Activated naive CD8-positive, alpha-beta T cell (primary cell): ENCODE measurements around the gene ALX3.

Source experiments
- H3K27ac Mint-ChIP-seq: one replicate; pipeline ENCODE4 v1.8.0; 2021; ENCODE audit warnings: mixed read lengths
- H3K27me3 Mint-ChIP-seq: one replicate; pipeline ENCODE4 v1.8.0; 2021; ENCODE audit warnings: mixed read lengths
- H3K36me3 Mint-ChIP-seq: one replicate; pipeline ENCODE4 v1.8.0; 2021; ENCODE audit warnings: mixed read lengths
- H3K4me1 Mint-ChIP-seq: one replicate; pipeline ENCODE4 v1.8.0; 2021; ENCODE audit warnings: low read depth, mixed read lengths
- H3K4me3 Mint-ChIP-seq: one replicate; pipeline ENCODE4 v1.8.0; 2021; ENCODE audit warnings: mild to moderate bottlenecking, mixed read lengths
- H3K9me3 Mint-ChIP-seq: one replicate; pipeline ENCODE4 v1.8.0; 2021; ENCODE audit warnings: low read depth, mixed read lengths

The ALX3 gene

DNA sequence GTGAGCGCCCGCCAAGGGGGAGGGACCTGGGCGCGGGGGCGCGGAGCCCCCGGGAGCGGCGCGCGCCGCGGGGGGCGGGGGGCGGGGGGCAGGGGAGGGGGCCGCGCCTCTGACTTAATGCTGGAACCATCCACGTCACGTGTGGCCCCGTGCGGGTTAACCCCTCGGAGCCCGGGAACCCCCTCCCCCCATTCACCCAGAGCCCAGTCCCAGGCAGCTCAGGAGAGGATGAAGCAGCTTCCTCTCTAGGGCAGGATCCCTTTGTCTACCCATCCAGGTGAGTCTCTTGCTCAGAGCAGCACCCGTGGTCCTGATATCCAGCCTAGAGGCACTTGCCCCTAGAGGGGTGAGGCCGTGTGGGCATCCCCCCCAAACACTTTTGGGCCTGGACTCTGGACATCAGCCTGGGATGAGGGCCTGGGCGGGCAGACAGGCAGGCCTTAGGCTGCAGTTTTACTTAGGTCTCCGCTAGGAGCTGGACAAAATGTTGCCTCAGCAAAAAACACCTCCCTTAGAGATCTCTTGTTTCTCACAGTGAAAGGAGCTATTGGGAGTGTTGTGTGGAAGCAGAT, at the start of gene ALX3:
Gene ALX3 (minus strand): TSS at position 2 of the 572 bp plus-strand sequence. CDS start 60 bp downstream, outside the sequence.
- no peaks in the 10 kb centered on the region for H3K36me3 Mint-ChIP-seq
- no peak within 1 kb of the TSS for H3K27ac Mint-ChIP-seq
- H3K27me3 Mint-ChIP-seq: peaks cover 32% of the 10 kb centered on the region
- H3K4me3 Mint-ChIP-seq: peak within 1 kb of the TSS; percentile 67
- no peaks in the 10 kb centered on the region for H3K9me3 Mint-ChIP-seq
- H3K4me1 Mint-ChIP-seq: peaks cover 9% of the 10 kb centered on the region

DNA sequence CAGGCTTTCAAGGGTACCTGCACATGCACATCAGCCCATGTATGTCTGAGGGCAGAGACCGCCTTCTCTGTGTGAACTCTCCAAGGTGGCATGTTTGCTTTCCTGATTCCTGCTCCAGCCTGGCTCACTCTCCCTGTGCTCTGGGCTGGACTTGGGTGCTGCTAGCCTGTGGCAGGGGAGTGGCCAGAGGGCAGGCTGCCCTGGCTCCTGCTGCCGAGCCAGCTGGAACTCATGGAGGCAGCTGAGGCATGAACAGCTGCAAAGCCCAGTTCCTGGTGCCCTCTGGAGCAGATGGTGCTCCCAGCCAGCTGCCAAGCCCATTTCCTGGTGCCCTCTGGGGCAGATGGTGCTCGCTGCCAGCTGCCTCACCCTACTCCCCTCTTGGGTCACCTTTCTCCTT, 49.4 kb upstream of the ALX3 start:
- Mint-ChIP-seq H3K36me3 (peaks cover 5% of the 10 kb centered on the region), H3K9me3 (peaks cover 6% of the 10 kb centered on the region), H3K4me3 (no peak overlapping the region), H3K27ac (no peak overlapping the region), H3K27me3 (peaks cover 11% of the 10 kb centered on the region), H3K4me1 (peaks cover 9% of the 10 kb centered on the region)

DNA sequence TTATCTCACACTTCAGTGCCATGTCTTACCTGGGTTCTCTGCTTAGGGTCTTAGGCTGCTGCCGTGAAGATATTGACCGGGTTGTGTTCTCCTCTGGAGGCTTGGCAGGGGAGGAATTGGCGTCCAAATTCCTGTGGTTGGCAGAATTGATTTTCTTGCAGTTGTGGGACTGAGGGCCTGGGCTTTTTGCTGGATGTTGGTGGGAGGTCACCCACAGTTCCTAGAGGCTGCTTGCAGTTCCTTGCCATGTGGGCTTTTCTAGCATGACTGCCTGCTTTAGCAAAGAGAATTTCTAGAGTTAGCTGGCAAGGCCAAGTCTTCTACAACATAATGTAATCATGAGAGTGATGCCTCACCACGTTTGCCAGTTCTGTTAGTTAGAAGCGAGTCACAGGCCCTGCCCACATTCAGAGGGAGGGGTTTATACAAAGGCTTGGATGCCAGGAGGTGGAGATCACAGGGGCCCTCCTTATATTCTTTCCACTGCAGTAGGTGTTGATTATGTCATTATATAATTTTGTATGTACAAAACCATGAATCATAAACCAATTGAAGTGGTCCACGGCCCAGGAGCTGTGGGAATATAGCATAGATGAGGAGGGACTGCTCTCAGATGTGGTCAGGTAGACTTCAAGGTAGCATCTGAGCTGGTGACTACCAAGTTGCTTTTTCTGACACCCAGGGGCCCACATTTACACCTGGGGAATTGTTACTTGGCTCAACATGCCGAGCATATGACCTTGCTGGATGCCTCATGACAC, 48.3 kb upstream of the ALX3 start:
- peaks cover 9% of the 10 kb centered on the region for H3K4me1 Mint-ChIP-seq
- H3K9me3 Mint-ChIP-seq: peaks cover 6% of the 10 kb centered on the region
- no peak overlapping the region for H3K4me3 Mint-ChIP-seq
- H3K36me3 Mint-ChIP-seq: peaks cover 3% of the 10 kb centered on the region
- peaks cover 9% of the 10 kb centered on the region for H3K27me3 Mint-ChIP-seq
- no peak overlapping the region for H3K27ac Mint-ChIP-seq

DNA sequence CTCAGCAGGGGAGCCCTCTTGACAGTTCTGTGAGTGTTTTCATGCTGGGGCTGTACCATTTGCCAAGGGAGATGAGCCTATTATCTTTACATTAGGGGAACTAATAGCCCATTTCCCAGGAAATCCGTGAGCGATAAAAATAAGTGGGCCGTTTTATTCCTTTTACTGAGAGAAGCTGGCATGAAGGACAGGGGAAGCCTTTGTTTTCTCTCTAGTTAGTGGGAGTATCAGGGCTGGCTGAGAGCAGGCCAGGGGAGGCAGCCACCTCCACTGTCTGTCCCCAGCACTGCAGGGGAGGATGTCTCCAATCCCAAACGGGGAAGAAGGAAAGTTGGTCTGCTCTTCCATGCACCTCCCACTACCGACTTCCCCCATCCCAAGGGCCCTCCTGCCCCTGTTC, 44.3 kb upstream of the ALX3 start:
- Mint-ChIP-seq H3K27me3 (peaks cover 6% of the 10 kb centered on the region), H3K27ac (no peak overlapping the region), H3K4me1 (peaks cover 7% of the 10 kb centered on the region), H3K36me3 (no peaks in the 10 kb centered on the region), H3K9me3 (no peaks in the 10 kb centered on the region), H3K4me3 (no peak overlapping the region)

DNA sequence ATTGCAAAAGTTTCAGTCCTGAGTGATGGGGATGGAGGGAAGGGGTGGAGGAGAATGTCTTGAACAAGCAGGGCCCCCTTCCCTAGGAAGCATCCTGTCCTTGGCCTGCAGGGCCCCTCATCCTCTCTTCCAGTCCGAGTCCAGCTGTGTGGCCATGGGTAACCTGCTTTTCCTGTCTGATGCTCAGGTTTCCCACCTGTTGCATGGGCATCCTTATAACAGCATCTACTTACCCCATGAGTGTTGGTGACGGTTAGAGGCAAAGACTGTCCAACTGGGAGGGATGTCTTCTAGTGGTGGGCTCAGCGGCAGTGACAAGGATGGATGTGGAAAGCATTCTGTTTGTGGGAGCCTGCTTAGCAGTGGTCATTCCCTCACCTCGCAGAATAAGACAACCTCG, 43.7 kb upstream of the ALX3 start:
- H3K27me3 Mint-ChIP-seq: peaks cover 10% of the 10 kb centered on the region
- no peaks in the 10 kb centered on the region for H3K36me3 Mint-ChIP-seq
- no peaks in the 10 kb centered on the region for H3K9me3 Mint-ChIP-seq

DNA sequence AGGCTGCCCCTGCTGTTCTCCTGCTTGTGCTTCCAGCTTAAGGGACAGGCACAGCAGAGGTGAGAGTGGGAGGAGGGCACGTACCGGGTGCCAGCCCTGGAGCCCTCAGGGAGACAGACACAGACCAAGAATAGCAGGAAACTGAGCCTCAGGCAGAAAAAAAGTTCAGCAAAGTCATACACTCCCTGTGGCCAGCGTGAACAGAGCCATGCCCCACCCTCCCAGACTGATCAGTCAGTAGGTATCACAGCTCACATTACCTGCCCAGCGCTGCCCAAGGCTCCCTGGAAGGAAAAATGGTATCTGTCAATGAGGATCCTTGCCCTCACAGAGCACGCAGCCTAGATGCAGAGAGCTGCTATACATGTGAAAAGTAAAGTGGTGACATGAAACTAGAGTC, 43.1 kb upstream of the ALX3 start:
- H3K4me3 Mint-ChIP-seq: no peak overlapping the region
- no peak overlapping the region for H3K27ac Mint-ChIP-seq
- H3K27me3 Mint-ChIP-seq: peaks cover 10% of the 10 kb centered on the region
- peaks cover under 1% of the 10 kb centered on the region for H3K4me1 Mint-ChIP-seq
- no peaks in the 10 kb centered on the region for H3K9me3 Mint-ChIP-seq
- no peaks in the 10 kb centered on the region for H3K36me3 Mint-ChIP-seq

More for the DNA sequence above, 43.7 kb upstream of the ALX3 start:
- H3K27ac Mint-ChIP-seq: no peak overlapping the region
- peaks cover 4% of the 10 kb centered on the region for H3K4me1 Mint-ChIP-seq
- no peak overlapping the region for H3K4me3 Mint-ChIP-seq

DNA sequence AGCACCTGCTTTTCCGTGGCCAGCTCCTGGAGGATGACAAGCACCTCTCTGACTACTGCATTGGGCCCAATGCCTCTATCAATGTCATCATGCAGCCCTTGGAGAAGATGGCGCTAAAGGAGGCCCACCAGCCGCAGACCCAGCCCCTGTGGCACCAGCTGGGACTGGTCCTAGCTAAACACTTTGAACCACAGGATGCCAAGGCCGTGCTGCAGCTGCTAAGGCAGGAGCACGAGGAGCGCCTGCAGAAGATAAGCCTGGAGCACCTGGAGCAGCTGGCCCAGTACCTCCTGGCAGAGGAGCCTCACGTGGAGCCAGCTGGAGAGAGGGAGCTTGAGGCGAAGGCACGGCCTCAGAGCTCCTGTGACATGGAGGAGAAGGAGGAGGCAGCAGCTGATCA, 42.2 kb upstream of the ALX3 start:
- Mint-ChIP-seq H3K9me3 (no peaks in the 10 kb centered on the region), H3K27ac (no peak overlapping the region), H3K4me3 (no peak overlapping the region), H3K27me3 (peaks cover 10% of the 10 kb centered on the region), H3K36me3 (no peaks in the 10 kb centered on the region), H3K4me1 (no peaks in the 10 kb centered on the region)

DNA sequence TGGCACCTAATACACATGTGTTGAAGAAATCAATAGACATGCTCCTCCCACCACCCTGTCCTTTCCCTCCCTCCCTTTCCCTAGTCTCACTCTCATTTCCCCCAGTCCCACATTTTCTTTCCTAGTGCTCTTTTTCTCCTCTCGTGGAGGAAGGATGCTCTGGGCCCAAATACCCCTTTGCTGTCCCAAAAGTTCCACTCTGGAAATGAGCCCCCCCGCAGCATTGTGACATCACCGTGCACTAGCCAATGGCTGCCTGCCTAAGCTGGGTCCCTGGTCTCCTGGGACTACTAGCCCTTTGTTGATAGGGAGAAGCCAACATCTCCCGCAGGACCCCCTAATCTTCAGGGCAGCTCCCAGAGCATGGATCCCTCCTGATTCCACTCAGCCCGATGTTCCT, 41.7 kb upstream of the ALX3 start, which contains the start of gene UBL4B:
Gene UBL4B (plus strand): TSS at position 301 of the 400 bp plus-strand sequence. CDS start 92 bp downstream, at position 393.
- no peak within 1 kb of the TSS for H3K27ac Mint-ChIP-seq
- no peak within 1 kb of the TSS for H3K4me3 Mint-ChIP-seq
- no peaks in the 10 kb centered on the region for H3K4me1 Mint-ChIP-seq
- peaks cover 10% of the 10 kb centered on the region for H3K27me3 Mint-ChIP-seq
- H3K36me3 Mint-ChIP-seq: no peaks in the 10 kb centered on the region
- H3K9me3 Mint-ChIP-seq: no peaks in the 10 kb centered on the region

DNA sequence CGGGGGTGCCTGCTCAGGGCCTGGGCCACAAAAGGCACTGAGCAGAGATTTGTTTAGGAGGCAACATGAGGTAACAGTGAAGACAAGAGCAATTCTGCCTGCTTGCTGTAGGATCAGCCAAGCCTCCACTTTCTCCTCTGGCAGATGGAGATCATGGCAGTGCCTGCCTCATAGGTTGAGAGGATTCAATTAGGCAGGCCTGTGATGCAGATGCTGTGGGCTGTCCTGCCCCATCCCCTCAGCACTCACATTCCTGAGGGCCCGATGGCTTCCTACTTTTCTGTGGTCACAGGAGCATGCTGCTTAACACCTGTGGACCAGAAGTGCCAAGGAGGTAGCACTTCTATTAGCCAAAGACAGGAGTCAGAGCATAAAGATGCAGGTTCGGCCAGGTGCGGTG, 40.6 kb upstream of the ALX3 start:
- Mint-ChIP-seq H3K4me1 (no peaks in the 10 kb centered on the region), H3K27ac (no peak overlapping the region), H3K4me3 (no peak overlapping the region), H3K36me3 (no peaks in the 10 kb centered on the region), H3K9me3 (no peaks in the 10 kb centered on the region), H3K27me3 (peaks cover 7% of the 10 kb centered on the region)

DNA sequence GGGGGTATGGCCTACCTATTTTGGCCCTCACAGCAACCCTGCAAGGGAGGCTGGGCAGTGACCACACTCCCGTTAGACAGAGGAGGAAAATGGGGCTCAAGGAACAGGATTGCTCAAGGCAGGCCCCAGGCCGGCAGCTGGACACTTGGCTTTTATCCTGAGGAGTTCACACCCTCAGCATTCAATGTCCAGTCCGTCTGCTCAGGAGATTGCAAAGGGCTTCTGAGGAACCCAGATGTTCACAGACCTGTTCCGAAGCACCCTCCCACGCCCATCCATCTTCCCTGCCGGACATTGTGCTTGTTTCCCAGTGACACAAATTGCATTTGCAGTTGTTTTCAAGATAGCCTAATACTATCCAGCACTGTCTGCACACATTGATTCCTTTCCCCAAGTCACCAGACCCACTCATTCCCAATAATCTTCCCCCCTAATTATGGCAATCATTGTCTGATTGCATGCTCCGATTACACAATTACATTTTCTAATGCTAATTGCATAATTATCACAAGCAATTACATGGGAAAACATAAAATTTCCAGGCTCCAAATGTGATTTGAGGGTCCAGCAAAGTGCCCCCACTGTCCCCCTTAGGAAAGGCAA, 37.5 kb upstream of the ALX3 start:
- Mint-ChIP-seq H3K4me1 (no peaks in the 10 kb centered on the region), H3K9me3 (no peaks in the 10 kb centered on the region), H3K36me3 (no peaks in the 10 kb centered on the region), H3K27ac (no peak overlapping the region), H3K4me3 (no peak overlapping the region), H3K27me3 (peaks cover 5% of the 10 kb centered on the region)

DNA sequence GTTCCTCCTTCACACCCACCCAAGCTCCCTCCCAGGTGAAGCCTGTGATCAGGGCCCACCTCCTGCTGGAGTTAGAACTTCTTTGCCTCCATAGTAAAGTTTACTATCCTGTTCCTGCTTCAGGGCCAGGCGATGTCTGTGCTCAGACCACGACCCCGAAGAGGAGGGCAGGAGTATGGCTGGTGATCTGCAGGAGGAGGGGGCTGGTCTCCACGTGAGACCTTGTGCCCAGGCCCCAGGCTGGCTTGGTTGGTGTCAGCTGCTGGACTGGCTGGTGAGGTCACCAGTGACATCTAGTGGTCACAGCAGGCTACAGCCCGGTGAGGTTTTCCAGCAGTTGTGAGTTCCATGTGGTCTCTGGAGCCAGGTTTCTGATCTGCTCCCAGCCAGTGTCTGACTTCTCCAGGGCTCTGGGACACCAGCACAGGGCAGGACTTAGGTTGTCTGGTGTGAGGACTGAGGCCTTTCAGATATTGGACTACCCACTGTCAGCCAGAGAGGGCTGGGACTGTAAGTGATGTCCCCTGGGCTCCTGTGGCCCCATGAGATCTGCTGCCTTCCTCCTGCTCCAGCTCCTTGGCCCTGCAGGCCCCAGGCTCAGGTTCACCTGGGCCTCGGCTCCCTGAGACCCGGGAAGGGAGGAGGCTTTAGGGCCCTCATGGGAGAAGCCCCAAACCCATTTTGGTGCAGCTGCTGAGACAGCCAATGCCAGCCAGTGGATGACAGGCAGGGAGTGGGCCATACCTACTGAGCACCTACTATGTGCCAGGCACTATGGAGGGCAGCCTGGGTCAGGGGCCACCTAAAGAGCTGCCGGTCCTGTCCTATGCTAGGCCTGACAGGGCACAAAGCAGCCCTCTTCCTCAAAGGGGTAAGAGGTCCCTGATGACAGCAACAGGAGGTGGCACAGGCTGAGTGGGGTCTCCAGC, 35.8 kb upstream of the ALX3 start:
- no peak overlapping the region for H3K4me3 Mint-ChIP-seq
- peaks cover 2% of the 10 kb centered on the region for H3K4me1 Mint-ChIP-seq
- H3K27me3 Mint-ChIP-seq: peaks cover 5% of the 10 kb centered on the region
- H3K27ac Mint-ChIP-seq: no peak overlapping the region
- H3K9me3 Mint-ChIP-seq: no peaks in the 10 kb centered on the region
- no peaks in the 10 kb centered on the region for H3K36me3 Mint-ChIP-seq

DNA sequence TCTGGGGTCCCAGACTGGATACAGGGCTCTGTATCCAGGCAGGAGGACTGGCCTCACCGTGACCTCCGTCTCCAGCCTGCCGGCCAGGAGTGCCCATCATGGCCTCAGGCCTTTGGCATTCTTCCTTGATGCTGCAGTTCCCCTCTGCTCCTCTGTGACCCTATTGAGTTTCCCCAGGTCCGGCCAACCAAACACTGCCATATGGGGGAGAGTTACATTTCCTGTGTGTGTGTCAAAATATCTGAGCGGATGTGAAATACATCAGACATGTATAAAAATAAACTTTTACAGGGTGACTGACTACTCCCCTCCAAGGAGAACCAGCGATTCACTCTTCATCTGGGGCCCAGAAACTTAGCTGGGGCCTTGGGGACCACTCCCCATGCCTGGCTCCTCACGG, 31.6 kb upstream of the ALX3 start:
- no peaks in the 10 kb centered on the region for H3K36me3 Mint-ChIP-seq
- H3K4me1 Mint-ChIP-seq: peaks cover 2% of the 10 kb centered on the region
- no peaks in the 10 kb centered on the region for H3K27me3 Mint-ChIP-seq

DNA sequence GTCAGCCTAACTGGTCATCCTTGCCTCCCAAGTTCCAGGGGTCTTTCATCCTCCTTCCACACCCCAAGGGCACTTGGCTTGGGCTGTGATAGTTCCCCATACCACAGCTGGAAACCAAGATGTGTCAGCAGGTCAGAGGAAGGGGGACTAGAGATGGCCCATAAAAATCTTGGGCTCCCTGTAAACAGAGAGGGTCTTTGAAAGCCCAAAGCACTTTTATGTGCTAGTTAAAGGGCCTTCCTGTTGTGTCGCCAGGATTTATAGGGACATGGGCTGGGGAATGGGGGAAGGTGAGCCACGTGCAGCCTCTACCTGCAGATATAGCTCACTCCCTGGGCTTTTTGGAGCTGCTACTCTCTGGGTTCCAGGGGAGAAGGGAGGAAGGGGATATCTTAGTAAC, 29.9 kb upstream of the ALX3 start:
- no peak overlapping the region for H3K4me3 Mint-ChIP-seq
- H3K4me1 Mint-ChIP-seq: peaks cover 2% of the 10 kb centered on the region
- H3K27ac Mint-ChIP-seq: no peak overlapping the region

More for the DNA sequence above, 31.6 kb upstream of the ALX3 start:
- Mint-ChIP-seq H3K27ac (no peak overlapping the region), H3K9me3 (no peaks in the 10 kb centered on the region), H3K4me3 (no peak overlapping the region)

DNA sequence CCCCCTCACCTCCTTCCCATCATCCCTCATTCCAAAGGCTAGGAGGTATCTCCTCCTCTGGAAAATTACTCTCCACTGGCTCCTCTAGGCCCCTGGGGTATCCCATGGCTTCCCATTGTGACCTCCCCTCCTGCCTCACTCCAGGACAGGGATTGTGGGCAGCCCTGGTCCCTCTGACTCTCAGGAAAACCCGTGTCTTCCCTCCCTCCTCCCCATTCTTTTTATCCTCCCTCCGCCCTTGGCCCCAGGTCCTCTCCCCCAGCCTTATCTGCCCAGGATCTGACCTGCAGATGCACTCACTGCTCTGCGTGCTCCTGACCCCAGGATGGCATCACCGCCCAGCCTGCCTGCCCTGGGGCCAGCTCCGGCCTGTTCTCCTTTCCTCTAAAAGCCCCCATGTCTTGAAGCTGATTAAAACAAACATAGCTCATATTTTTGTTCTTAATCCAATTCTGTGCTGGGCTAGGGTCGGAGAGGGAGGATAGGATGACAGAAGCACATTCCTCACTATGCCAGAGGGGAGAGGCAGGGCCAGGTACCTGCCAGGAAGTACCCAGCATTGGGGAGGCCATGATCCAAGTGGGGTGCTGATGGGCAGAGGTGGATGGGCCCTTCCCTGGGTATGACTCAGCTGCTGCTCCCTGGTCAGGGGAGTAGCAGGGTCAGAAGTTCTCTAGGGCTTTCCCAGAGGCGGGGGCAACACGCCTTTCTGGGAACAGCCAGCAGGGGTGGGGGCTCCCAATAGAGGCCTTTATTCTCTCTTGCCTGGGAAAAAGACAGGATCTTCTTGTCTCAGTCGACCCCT, 28.0 kb upstream of the ALX3 start:
- Mint-ChIP-seq H3K27me3 (peaks cover 11% of the 10 kb centered on the region), H3K9me3 (no peaks in the 10 kb centered on the region), H3K4me3 (no peak overlapping the region), H3K36me3 (no peaks in the 10 kb centered on the region), H3K27ac (no peak overlapping the region), H3K4me1 (peaks cover 2% of the 10 kb centered on the region)

More for the DNA sequence above, 29.9 kb upstream of the ALX3 start:
- no peaks in the 10 kb centered on the region for H3K36me3 Mint-ChIP-seq
- peaks cover 9% of the 10 kb centered on the region for H3K27me3 Mint-ChIP-seq
- no peaks in the 10 kb centered on the region for H3K9me3 Mint-ChIP-seq
